HG03520 (cell line): ENCODE results near the gene DHRS13.
"Not testable (repeated sequence)": the region's sequence is repeated elsewhere in the genome, so short reads cannot be mapped to it uniquely, and the experiment has no call there.

Source experiments
- ATAC-seq: cut with Tn5 transposase; IDR thresholded peaks from one replicate; pipeline ENCODE4 v1.9.1; 2021; ENCODE audit warnings: mild to moderate bottlenecking, moderate library complexity; ENCODE audit not compliant: unreplicated experiment

DHRS13 gene

DNA sequence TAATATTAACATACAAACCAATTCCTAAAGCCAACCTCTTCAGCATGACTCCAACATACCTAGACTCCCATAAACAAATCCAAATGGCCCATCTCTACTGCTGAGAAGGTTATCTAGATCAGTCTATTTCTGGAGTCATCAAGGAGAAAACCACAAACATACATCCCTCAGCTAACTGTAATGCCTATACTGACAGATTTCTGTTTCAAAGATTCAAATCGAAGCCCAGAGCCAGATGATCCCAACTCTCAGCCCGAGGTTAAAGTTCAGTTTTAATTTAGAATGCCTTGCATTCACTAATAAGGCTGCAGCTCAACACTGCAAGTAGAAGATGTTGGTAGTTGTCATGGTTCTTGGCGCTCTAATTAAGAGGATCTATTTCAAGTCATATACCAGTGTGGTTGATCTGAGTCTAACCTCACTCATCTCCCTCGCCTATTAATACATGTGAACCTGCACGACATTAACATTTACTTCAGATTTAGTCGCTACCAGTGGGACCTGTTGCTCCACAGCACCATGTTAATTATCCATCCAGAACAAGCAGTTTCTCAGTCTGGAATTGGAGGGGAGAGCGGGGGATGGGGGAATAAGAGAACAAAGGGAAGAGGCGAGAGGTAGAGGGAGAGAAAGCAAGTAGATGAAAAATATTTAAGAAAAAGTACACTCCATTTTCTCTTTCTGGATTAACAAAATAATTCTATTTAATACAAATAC, 33.0 kb upstream of the DHRS13 start:
- ATAC-seq, result no peak

DNA sequence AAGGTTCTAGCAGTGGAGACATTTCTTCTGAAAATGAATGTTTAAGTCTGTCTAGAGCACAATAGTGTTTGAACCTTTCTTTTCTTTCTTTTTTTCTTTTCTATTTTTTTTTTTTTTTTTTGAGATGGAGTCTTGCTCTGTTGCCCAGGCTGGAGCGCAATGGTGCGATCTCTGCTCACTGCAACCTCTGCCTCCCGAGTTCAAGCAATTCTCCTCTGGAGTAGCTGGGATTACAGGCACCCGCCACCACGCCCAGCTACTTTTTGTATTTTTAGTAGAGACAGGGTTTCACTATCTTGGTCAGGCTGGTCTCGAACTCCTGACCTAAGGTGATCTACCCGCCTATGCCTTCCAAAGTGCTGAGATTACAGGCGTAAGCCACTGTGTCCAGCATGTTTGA, 31.6 kb upstream of the DHRS13 start:
- ATAC-seq, result not testable (repeated sequence)

DNA sequence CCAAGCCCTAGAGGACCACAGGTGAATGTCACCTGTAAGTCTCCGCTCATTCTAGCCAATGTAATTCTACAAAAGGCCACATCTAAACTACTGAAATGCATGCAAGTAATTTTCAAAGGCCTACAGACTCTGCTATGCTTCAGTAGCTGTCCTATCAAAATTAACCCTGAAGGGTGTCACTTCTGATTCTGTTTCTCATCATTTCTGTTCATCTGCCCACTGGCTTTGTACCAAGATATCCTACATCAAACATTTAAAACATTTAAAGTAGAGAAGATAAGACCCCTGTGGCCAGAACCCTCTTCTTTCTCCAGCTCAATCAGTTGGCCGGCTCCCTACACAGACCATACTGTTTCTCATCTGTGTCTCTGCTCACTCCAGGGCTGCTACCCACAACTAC, 26.9 kb upstream of the DHRS13 start:
- ATAC-seq, result no peak

DNA sequence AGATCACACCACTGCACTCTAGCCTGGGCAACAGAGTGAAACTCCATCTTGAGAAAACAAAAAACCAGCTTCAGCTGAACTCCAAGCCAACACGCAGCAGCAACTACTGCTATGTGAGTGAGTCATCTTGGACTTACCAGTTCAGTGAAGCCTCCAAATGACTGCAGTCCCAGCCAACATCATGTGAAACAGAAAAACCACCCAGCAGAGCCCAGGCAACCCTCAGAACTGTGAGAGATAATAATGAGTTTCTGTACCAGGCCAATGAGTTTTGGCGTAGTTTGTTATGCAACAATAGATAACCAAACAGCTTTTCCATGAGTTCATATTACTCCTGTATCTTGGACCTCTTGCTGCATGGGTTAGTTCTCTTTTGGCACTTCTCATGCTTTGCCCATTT, 25.2 kb upstream of the DHRS13 start:
- no peak for ATAC-seq

DNA sequence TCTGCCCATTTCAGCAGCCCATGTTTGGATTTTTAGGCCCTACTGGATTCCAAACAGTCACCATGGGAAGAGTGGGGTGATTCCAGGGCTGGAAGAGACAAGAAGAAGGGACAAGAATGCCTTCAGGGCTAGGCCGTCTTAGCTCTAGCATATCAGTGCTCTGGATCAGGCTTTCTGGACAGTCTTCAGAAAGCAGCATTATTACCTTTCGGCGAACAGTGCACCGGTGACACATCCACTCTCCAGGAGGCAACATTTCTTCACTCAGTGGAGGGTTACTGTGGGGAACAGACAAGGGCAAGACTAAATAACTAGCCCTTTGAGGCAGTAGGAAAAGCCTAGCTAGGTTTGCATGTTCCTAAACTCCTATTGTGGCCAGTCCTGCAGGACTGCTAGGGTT, 23.9 kb upstream of the DHRS13 start:
- no peak for ATAC-seq

DNA sequence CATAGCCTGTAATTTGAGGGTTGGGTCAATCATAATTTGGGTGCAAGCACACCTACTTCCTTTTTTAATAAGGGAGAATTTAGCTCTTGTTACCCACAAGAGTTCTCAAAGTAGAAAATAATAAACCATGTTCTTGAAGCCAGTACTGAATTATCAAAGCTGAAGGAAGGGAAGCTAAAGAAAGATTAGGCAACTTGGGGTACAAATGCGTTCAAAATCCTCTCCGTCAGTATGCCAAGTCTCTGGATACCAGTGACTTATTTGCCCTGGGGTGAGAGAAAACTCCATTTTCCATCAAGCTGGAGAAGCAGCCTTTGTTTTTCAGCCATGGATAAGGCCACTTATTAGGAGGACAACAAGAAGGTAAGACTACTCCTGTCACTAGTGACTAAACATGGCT, 23.5 kb upstream of the DHRS13 start:
- ATAC-seq, result no peak

DNA sequence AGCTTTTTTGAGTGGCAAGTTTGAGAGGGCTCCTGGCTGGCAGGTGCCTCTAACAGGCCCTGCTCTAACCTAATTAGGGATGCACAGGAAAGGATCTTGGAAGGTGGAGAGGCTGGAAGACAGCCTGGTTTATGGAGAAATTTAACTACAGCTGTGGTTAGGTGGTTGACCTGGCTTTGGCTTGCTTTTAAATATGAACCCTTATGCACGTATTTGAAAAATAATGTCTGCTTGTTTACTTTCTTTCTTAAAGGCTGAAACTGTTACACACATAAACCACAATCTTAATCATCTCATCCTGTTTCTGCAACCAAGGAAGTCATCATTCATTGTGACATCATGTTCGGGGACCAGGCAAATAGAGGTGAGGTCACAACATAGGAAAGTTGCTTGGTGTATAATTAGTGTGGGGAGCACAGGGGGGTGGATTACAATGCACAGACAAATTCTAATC, 23.1 kb upstream of the DHRS13 start:
- ATAC-seq, result no peak

DNA sequence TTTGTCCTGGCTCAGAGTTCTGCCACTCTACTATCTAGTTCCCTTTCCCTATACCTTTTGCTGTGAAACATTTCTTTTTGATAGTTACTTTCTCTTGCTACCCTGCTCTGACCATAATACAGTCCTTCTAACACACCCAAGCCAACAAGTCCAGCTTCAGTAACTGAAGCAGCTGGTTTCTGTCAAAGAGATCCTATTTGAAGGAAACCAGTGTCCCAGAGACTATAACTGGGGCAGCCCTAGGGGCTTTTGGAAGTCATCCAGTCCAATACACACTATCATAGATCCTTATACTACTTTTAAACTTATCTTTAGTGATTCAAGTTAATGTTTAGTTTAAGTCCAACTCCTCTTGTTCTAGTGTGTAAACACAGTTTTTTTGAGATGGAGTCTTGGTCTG, 17.3 kb upstream of the DHRS13 start:
- ATAC-seq, result no peak

DNA sequence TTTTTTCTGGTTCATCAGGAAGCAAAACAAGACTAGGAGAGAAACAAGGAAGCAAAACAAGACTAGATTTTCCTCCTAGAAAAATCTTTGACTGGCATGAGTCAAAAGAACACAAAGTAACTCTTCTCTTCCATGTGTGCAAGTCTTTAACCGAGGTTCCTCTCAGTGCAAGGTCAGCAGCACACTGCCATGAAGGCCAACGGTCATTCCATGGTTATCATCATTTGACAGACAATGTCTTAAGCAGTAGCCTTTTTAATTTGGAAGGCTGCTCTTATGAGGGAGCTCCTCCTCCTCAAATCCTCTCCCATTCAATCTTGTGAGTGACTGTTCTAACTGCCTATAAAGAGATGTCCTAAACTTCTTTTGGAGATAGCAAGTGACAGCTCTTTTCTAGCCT, 15.4 kb upstream of the DHRS13 start:
- ATAC-seq, result no peak

DNA sequence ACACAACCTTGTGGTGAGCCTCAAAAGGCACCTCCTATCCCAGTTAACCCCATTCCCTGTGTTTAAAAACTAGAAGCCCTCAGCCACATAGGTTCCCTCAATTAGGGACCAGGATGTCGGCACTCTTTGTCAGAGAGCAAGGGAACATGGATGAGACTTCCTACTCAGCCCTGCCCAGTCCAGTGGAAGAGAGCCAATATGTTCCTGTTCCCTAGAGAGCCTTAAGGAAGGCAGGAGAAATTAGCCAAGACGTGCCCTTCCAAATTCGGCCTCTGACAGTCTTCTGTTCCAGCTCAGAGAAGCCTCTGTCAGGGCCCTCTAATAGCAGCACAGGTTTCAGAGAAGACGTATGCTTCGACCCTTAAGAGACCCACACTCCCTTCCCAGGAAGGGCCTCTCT, 14.6 kb upstream of the DHRS13 start:
- no peak for ATAC-seq

DNA sequence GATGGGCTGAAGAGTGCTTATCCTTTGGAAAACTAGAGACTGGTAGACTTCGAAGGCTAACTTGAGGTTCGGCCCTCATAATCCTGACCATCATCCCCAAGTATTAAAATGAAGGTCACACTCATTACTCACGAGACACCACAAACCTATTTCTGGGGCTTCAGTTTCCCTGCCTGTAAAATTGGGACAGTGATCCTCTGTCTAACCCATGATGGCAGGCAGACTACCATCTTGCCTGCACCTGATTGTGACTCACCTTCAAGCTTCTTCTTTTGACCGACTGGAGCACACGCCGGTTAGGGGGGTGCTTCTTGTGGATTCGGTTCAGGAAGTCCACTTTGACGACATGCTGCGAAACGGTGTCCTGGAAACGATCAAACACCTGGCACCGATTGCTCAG, 14.2 kb upstream of the DHRS13 start:
- ATAC-seq, result no peak

DNA sequence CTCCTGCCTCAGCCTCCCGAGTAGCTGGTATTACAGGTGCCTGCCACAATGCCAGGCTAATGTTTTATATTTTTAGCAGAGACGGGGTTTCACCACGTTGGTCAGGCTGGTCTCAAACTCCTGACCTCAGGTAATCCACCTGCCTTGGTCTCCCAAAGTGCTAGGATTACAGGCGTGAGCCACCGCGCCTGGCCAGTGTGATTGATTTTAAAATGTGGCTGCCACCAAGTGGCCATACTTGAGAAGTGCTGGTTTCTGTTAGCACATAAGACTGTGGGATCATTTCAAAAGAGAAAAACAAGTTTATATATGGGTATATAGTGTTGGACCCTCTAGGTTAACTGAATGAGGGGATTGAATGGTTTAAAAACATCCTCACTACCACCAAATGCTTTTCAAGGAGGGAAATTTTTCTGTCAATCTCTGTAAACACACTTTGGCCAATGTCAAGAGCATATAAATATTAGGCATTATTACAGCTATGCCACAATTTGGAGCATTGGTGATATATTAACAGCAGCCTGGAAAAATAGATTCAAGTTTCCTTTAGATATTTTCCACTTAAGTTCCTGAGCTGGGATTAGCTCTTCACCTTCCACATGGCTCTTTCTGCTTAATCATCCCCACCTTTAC, 13.5 kb upstream of the DHRS13 start:
- no peak for ATAC-seq

DNA sequence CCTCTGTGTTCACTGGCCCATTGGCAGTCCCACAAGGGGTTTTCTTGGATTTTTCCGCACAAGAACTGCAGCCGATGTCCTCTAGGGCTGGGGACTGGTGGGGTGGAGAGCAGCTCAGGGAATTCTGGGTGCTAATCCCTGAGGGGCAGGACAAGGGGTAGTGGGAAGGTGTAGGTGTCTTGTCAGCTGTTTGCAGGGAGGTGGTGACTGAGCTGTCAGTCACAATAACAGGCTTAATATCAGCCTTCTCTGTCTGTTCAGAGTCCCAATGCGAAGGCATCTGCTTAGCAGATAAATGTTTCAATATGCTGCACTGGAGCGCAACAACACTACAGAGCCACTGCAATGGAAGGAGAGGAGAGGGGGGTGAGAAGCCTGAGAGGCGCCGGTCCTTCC, 10.1 kb upstream of the DHRS13 start:
- no peak for ATAC-seq

DNA sequence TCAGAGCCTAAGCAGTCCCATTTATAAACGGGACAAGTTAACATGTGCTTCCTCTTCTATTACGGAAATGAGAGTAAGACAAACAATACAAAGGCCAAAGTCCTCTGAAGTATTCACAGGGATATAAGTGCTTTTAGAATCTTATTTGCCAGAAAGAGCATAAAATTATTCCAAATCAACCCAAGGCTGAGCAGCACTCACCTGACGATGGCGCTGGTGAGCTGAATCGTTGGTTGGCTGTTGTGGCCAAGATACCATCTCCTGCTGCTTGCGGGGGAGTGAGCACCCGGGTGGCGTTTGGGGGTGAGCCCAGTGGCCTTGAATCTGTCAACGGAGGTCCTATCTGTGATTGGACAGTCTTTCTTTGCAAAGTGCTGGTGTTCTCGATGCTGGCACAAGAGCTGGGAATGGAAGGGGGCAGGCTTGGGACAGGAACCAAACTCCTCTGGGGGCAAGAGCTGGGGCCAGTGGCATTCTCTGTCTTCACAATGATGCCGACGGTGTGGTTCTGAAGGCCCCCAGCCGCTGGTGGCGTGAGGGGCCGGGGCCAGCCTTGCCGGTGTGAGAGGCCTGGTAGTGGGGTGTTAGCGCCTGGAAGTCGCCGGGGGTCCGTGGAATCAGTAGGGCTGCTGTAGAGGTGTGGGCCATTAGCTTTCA, 9.5 kb upstream of the DHRS13 start:
- ATAC-seq, result no peak

DNA sequence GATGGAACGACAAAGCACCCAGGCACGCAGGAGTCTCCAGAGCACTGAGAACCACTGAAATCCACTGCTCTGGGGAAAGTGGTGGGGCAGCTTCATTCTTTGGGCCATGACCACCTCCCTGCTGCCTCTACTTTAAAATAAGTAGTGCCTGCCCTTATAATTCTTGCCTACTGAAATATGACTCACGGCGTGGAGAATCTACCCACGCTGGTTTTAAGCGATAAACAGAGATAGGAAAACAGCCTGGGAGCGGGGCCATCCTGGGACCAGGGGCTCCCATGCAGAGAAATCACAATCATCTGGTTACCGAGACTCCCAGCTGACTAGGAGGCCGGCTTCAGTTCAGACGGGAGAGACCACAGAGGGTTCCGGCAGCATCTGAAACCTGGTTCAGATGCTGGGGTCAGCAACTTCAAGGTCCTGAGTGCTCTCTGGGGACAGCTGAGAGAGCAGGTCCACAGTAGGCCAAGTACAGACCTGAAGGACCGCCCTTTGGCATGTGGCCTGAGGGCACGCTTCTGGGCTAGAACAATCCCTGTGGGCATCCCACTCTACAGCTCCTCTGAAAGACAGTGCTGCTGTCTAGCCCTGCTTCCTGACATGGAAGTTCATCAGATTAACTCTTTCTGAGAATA, 8.6 kb upstream of the DHRS13 start:
- ATAC-seq, result no peak

DNA sequence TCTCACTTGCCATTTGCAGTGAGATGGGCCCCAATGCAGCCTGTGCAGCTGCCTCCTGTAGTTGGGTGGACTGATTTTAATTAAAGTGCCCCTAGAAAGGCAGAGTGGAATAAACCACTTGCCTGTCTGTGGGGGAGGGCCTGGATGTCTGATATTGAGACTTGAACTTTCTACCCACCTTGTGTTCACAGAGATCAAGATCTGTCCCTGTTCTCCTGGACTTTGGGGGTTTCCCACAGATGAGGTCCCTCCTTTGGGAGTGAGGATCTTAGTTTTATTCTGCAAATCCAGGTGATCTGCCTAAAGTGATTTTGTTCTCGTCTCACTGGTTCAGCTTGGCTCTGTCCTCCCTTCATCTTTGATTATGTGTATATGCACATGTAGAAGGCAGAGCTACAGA, 7.7 kb upstream of the DHRS13 start:
- no peak for ATAC-seq

DNA sequence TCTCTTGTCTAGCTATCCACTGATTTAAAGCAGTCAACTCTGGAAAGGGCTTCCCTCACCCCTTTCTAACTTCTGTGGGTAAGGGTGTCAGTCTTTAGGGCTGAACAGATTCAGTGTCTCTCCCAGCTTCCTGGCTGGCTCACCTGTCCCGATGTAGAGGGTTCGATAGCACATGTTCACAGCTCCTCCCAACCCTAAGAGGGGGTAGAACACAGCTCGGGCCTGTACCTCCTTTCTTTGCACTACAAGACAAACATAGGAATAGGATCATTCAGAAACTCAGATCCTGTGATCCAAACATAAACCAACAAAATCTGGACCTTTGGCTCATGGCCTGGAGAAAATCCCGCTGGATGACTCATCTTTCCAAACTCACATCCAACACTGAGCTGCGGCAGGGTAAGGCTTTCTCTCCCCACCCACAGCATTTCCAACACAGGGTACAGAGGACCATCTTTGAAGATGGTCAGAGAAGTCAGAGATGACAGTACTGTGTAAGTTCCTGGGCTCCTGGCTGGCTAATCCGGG, 5.8 kb upstream of the DHRS13 start:
- no peak for ATAC-seq

DNA sequence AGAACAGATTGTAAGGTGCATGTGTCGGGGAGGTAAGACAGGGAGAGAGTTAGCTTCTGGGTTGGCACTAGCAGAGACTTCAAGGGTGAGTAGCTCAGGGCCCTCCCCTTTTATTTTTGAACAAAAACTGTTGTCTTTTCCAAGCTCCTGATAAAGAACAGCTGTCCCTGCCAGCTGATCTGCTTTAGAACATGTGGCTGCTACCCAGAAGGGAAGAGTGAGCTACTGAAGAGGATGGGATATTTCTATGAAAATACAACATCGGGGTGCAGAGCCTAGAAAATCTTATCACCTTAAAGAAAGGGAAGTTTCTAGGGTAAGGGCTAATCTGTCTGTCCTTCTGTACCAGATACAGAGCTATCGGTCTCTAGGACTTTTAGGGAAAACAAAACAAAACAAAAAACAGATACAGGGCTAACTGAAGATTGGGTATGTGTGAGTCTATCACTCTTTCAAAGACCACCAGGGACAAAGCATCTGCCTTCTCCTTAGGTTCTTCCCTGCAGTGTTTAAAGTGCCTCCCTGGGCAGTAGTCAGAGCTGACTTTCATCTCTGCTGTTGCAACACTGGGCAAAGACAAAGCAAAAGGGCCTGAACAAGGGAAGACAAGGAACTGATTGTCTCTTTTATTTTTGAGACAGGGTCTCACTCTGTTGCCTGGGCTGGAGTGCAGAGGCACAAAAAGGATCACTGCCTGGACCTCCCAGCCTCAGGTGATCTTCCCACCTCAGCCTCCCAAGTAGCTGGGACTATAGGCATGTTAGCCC, 5.0 kb upstream of the DHRS13 start:
- ATAC-seq, result no peak

DNA sequence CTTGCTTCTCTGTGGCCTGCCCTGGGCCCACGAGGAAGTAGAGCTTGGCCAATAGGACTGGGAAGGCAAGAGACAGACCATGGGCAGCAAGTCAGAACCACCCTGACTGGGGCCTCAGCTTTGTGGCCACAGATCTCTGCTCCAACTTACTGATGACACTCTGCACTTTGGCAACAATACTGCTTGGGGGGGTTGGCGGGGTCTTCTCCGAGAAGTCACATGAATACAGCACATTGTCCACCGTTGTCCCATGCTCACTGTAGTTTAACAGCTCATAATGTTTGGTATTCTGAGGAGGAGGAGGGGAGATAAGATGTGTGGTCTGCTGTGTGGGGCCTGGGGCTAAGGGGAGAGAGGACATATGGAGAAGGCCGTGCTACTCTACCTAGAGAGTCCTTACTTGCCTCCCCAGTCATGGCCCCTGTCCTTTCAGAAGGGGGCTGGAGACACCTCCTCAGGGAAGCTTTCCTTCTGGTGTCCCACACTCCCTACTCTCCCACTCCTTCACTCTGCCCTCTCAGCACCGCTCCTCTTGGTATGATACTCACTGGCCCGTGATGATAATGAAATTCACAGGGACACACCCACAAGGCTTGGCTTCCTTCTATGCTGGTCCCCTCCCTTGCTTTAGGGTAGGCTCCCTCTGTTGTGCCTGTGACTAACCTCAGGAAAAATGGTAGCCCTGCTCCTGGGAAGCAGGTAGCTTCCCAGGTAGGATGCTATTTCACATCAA, 4.0 kb upstream of the DHRS13 start:
- no peak for ATAC-seq

DNA sequence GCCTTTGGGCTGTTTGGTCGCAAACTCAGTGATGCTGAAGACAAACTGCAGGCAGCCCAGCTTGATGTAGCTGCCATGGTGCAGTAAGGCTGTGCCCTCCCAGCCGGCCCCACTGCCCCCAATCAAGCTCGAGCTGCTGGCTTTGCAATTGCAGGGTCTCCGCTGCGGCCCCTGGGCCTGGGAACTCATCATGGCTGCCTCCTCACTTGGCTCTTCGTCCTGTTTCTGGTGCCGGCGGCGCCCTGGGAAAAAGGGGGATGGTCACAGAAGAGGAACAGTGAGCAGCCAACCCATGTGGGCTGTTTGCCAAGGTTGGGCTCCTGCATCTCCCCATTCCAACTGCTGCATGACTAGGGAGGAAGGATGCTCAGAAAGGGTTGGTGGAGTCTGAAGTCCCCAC, 3.4 kb upstream of the DHRS13 start:
- ATAC-seq, result no peak
